Stimulated activated CD8-positive, alpha-beta memory T cell treated with anti-CD3 and anti-CD28 coated beads, Interleukin-15, amount 100 ng/mL, for 24 hours (primary cell): ENCODE data around the gene DNAJB12.
A peak's percentile ranks its signal among the peaks of the same experiment; 100 is the strongest.
"Not testable (repeated sequence)": the region's sequence is repeated elsewhere in the genome, so short reads cannot be mapped to it uniquely, and the experiment has no call there.

Source experiments
- DNase-seq: peaks from one replicate; pipeline ENCODE4 v3.0.0-alpha.2; 2020; ENCODE audit warnings: low read depth

The DNAJB12 gene

DNA sequence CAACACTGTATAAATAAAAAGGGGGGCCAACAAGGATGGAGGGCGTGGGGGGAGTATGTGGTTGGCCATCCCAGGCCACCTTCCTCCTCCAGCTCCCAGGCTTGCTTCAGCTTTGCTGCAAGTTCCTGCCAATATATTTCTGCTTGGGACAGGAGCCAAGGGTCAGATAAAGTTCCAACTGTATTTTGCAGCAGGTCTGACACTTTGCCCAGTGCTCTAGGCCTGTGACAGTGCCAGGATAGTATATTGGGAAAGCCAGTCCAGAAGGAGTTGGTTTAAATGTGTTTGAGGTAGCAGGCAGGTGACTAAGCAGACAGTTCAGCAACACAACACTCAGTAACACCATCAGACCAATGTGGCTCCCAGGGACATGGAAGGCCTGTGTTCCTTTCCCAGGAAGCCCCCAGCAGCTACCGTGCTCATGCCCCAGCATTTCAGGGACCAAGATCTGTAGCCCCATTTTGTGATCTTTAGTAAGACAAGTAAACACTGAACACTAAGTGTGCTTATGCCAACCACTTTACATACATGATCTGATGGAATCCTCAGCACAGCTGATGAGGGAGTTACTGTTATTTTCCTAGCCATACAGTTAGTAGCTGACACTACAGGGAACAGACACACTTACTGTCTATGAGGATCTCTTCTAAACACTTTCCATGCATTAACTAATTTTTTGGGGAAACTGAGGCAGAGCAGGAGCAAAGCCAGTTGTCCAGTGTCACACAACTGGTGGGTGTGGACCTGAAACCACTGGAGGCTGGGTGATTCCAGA is 38.9 kb downstream of the DNAJB12 start:
- no peak for DNase-seq

DNA sequence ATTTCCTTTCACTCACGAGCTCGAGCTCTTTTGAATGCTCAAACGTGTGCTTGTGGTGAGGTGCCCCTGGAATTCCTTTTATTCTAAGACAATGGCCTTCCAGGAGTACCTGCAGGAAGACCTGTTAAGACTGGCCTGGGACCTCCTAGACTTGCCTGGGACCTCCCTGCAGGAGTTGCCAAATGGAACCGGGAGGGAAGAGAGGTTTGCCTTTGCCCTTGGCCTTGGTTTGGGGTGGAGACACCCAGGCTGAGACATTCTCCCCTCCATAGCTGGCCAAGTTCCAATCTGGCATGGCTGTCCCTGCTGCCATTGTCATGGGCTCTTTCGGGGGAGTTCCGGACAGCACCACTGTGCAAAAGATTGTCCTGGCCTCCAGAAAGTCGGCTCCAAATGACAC is 39.7 kb downstream of the DNAJB12 start:
- no peak for DNase-seq

DNA sequence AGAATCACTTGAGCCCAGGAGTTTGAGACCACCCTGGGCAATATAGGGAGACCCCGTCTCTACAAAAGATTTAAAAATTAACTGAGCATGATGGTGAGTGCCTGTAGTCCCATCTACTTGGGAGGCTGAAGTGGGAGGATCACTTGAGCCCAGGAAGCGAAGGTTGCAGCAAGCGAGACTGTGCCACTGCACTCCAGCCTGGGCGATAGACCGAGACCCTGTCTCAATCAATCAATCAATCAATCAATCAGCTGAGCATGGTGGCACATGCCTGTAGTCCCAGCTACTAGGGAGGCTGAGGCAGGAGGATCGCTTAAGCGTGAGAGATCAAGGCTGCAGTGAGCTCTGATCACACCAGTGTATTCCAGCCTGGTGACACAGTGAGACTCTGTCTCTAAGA is 40.5 kb downstream of the DNAJB12 start:
- DNase-seq = no peak

DNA sequence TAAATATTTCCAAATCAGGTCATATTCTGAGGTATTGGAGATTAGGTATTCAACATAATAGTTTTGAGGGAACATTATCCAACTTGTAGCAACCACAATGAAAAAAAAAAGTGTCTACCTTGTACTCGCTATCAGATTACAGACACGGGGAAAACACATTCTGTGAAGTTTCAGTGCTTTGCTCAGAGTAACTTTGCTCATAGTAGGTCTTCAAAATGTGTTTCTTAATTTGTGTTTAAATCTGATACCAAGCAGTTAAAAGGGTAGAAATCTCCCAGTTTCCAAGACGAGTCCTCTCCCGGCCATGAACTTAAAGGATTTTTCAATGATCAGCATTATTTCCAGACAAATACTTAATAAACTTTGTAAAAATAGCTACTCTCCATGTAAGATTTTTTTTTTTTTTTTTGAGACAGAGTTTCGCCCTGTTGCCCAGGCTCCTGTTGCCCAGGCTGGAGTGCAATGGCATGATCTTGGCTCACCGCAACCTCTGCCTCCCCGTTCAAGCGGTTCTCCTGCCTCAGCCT is 41.8 kb downstream of the DNAJB12 start:
- DNase-seq = no peak

DNA sequence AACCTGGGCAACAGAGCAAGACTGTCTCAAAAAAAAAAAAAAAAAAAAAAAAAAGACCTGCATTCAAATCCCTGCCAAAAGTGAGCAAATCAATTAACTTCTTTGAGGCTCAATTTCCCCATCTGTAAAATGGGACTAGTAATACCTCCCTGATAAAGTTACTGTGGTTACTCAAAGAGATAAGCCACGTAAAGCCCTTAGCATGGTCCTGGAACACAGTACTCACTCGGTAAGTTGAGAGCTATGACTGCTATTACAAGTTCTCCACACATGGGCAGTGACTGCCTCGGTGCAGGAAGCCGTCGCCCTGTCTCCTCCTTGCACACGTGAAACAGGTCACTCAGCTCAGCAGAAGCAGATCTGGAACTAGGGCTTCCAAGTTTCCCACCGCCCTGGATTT is 43.1 kb downstream of the DNAJB12 start:
- no peak for DNase-seq

DNA sequence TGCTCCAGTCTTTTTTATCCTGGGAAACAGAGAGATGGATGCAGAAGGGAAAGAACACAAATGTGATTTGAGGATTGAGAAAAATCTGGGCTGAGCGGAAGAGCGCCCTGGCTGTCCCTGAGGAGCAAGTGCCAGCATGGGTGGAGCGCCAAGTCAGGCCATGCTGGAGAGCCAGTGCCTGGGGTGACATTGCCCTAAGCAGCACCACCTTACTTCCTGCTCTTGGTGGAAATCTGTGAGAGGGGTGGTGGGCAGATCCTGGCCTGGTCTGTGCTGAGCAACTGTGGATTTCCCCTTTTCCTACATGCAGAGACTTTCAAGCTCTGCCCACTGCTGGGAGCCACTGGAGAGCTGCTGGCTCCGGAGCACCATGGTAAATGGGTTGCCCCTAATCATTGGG is 44.1 kb downstream of the DNAJB12 start:
- no peak for DNase-seq

DNA sequence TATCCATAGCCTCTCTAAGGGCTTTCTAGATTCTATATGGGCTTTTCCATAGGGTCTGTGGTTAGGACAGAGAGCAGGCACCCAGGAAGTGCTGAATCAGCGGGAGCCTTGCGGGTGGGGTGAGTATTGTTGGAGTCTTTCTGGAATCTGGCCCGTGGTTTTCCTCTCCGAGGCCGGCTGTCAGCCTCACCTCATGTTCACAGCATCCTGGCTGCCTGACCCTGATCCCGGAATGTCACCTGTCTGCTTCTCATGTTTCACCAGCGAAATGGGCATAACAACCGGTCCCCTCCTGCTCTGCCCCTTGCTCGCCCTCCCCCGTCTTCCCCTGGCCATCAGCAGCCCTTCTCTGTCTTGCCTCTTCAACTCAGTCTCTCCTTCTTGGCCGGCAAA is 44.5 kb downstream of the DNAJB12 start:
- no peak for DNase-seq

DNA sequence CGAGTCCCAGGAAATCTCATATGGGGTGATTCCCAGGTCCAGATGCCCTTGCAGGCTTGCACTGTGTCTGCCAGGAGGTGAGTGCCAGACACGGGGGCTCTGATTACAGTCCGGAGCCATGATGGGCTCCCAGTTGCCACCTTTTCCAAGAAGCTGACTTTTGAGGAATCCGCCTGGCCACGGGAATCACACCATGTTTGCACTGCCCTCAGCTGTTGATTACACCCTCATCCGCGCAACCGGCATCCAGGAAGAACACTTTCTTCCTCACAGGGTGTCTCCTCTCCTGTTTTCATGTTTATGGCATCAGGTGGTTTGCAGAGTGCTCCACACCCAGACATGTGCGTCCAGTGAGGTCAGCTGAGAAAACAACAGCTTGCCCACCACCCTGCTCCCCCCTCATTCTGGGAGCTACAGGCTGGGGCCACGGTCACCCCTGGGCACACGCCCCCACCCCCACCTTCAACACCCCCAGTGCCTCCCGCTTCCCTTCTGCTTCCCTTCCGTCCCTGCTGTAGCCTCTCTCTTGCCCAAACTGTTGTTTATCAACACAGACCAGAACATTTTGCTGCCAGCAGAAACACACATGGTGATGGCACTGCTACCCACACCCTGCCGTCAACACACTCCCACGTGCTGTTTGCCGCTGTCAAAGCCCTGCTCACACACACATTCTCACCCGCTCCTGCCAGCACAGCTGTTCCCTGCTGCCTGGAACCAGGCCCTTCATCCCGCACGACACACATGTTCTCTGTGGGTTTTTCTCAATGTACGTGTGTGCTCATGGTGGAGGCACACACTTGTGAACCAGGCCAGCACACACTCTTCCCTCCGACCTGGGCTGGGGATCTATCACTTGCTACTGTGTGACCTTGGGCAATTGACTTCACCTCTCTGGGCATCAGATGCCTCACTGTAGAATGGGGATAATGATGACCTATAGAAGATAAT is 45.2 kb downstream of the DNAJB12 start:
- DNase-seq = no peak

DNA sequence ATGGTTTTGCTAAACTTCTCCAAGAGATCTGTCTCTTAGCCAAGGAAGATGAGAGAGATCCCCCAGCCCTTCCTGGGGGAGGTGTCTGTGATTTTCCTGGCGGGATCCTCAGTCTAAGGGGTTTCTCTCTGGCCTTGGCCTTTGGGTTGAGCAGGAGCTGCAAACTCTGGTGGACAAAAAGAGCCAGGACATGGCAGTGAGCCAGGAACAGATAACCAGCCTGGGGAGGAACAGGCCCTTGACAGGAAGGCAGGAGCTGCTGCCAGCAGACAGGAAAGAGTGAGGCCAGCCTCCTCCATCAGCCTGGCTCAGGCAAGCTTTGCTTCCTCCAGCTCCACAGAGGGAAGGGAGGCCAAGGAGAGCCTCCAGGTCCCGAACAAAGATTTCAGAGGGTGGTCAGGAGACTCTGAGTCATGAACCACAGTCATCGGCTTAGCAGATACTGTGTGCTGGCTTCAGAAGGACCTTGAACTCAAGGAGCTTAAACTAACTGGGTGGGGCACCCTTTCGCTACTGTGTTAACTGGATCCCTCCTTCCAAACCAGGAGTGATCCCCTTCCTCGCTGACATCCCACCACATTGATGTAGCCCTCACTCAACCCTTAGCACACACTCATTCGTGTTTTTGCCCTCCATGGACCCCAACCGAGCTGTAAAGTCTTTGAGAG is 46.3 kb downstream of the DNAJB12 start:
- no peak for DNase-seq

DNA sequence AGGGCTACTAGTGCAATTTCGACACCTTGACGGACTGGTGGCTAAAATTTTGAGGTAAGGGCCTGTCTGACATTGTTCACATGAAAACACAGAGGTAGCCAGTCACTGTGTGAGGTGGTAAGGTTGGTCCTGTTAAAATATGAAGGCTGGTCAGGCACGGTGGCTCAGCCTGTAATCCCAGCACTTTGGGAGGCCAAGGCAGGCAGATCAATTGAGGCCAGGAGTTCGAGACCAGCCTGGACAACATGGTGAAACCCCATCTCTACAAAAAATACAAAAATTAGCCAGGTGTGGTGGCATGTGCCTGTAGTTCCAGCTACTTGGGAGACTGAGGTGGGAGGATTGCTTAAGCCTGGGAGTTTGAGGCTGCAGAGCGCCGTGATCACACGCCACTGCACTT is 47.0 kb downstream of the DNAJB12 start:
- not testable (repeated sequence) for DNase-seq

DNA sequence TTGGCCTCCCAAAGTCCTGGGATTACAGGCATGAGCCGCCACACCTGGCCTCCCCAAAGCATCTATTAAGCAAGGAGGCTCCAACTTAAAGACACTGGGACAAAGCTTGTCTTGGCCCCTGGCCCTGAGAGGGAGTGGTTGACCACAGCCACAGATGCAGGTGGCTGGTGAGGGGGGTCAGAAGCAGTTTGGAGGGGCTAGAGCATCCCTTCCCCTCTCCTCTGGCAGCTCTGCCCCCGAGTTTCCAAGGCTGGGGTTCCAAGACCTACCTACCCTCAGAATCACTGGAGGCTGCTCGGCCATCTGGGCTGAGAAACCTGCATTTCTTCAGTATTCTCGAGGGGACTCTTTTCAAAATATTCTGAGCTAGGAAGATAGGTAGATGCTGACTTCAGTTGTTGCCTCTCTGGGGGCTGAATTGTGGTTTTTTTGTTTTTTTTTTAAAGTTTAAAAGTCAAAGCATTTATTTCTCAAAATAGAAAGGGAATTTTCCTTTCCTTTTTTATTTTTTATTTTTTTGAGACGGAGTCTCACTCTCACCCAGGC is 48.4 kb downstream of the DNAJB12 start:
- DNase-seq = no peak

DNA sequence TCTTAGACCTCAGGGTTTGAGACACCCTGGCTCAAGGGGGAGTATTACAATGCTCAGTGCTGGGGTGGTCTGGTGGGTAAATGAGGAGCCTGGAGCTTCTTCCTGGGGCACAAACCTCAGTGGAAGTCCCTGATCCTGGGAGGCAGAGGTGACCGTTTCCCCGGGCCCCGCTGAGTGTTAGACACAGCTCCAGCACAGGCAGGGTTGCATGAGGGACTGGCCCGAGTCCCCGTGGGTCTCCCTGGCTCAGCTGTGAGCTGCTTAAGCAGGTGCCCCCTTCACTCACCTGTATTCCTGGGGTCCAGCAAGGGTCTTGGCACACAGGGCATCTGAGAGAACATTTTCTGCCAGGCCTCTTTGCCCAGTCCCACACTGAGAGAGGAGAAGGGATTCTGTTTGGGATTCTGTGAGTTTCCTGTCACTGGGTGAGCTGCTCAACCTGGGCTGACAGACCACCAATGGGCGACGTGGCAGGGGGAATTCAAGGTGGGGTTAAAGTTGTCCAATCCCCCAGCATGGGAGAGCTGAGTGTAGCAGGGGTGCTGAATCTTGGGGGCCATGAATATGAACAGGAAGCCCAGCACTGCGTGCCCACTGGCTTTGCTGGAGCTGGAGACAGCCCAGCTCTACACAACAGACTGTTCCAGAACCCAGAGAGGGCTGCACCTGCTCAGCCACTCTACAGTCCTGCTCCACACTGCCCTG is 51.1 kb downstream of the DNAJB12 start:
- DNase-seq = no peak

DNA sequence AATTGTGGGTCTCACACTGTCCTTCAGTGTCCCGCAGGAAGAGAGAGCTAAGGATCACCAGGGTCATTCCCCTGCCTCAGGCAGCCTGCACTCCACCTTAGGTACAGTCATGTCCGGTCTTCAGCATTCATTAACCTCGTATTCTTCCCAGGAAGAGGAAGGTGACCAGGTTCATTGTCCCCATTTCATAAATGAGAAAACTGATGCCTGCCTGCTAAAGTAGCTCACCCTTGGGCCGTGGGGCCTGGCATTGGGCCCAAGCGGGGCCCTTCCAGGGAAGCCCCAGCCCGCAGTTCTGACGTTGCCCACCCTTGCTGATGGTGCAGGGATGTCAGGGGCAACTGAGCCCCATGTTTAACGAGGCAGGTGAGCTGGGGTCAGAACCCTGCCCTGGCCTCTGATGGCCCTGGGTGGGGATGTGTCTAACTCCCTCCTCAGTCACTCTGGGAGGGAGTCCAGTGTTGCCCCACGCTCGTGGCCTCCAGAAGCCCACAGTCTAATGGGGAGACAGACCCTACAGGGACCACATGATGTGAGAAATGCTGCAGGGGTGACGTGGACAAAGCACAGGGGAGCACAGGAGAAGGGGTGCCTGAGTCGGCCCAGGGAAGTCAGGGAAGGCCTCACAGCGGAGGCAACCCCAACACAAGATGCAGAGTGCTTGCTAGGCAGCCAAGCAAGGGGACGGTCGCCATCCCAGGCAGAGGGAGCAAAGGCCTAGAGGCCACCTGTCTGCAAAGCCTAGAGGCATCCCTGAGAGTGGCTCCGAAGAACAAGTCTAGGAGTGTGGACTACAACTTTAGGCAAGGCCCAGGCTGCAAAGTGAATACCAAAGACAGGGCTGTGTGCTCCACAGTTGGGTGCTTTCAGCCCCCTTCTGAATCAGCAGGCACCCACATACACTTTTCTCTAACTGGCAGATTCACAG is 55.9 kb downstream of the DNAJB12 start:
- DNase-seq = no peak

DNA sequence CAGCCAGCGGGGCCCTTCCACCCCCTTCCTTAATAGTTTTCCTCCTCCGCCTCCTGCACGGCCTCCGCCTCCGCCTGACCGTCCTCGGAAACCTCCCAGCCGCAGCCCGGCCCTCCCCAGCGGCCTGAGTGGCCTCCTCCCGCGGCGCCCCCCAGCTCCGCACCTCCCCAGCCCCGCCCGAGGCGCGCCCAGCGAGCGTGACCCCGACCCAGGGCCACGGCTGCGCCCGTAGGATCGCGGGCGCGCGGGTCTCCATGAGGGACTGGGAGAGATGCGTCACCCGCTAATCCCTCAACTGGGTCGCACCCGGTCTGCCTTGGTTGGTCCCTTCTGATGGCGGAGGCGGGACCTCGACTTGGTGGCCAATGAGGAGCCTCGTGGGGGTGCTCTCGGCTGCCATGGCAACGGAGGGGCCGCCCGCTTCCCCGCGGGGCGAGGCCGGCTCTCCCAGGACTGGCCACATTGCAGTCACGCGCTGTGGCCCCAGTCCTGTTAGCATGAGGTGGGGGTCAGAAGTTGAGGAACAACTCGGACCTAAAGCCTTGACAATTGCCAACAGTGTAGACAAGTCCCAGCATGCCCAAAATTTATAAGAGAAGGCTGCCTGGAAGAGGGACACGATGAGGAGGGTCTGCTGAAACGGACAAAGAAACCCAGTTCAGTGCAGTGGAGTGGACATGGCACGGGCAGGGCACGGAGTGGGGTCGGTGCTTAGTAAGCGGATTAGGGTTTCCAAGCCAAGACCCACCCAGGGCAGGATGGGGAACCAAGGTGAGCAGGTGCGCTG is 56.7 kb downstream of the DNAJB12 start:
- no peak for DNase-seq

DNA sequence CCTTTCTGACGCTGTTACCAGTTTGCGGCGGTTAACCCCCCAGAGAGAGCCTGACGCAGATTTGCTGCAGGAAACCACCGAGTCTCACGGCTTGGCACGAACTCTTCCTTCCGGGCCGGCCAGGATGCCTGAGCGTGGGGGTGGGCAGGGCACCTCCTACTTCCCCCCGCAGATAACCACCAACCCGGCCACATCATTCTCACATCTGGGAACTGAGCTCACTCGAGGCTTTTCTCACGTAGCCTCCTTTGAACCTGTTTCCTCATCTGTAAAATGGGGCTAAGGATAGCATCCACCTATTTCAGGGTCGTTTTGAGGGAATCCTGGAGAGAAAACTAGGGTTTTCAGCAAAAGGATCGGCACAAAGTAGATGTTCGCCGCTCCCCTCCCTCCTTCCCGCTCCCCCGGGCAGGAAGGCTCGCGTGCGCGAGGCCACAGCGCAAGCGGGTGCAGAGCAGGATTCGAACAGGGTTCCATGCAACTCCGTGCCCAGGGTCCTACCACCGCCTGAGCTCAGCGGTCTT is 57.4 kb downstream of the DNAJB12 start:
- peak; percentile 71 for DNase-seq

DNA sequence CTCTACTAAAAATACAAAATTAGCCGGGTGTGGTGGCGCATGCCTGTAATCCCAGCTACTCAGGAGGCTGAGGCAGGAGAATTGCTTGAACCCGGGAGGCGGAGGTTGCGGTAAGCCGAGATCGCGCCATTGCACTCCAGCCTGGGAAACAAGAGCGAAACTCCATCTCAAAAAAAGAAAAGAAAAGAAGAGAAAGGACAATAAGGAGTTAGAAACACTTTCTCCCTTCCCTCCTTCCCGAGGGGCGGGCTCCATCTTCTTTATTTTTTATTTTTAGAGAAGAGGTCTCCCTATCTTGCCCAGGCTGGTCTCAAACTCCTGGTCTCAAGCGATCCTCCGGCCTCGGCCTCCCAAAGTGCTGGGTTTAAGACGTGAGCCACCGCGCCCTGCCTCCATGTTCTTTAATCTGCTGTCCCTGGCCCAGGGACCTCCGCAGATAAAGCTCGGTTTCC is 57.9 kb downstream of the DNAJB12 start:
- DNase-seq = not testable (repeated sequence)

DNA sequence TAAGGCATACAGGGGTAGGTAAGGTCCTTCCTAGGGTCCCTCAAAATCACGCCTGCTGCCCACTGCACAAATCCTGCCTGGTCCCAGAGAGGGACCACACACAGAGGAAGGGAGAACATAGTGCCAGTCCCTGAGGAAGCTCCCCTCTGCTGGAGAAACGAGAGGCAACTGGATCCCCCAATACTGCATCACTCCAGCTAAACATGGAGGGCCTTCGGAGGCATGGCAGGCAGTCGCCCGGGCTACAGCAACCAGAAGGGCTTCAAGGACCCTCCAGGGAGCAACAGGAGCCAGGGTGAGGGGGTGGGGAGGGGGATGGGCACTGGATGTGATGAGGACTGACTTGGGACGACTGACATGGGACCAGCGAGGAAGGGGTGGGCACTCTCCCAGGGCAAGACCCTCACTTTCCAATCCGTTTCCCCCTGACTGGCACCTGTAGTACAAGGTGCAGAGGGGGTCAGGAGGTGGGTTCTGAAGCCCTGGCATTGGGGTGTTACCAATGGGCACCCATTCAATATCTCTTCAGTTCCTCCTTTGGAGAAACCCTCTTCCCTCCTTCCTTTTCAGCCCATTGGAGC is 59.3 kb downstream of the DNAJB12 start:
- DNase-seq = no peak

DNA sequence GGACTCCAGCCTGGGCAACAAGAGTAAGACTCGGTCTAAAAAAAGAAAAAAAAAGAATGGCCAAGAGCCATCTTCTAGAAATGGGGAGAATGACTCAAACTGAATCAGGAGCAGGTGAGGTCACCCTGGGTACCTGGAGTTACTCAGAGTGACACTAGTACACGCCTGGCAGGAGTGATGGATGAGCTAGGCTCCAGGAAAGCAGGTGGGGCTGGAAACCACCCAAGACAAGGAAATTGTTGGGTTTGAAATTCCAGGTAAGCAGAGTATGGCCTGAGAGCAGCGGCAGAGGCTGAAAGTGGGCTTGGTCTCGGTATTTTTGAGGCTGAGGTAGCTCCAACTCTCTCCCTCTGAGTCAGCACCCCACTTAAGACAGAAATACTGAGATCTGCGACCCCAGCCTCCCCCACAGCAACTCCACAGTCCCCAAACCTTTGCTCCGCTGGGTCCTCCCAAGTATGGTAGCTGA is 62.5 kb downstream of the DNAJB12 start:
- DNase-seq = no peak
